HepG2 (cell line): ENCODE data around the gene KRT84. TPM values are rescaled to one million over a fixed set of nuclear protein-coding genes. Genes with fewer than 3 reads are reported as not detected.

Experiments used
- ATAC-seq: fragments of 200-7000 bp; cut with Tn5 transposase; 3 replicates; pipeline ENCODE4 v1.9.1; 2020; ENCODE audit warnings: mild to moderate bottlenecking, moderate library complexity
- BruUV-seq: library from RNA; stranded (reverse); fragments of 400-500 nt; replicated peaks from 2 replicates; lab custom pipeline; 2021; lab: Mats Ljungman, UMichigan
- CTCF ChIA-PET: fragments of 300-600 bp; formaldehyde crosslinking; extraction: SDS; loops from one replicate; lab custom pipeline; 2021; ENCODE audit warnings: low total read pairs, inconsistent platforms, low intra/inter-chr PET ratio; lab: Yijun Ruan, JAX
- POLR2A ChIA-PET: fragments of 350-600 bp; sonication (Branson Sonifier 250); formaldehyde crosslinking; loops from one replicate; lab custom pipeline; 2020; ENCODE audit warnings: antibody characterized with exemption, inconsistent platforms; lab: Yijun Ruan, JAX
- DNase-seq: peaks from one replicate; pipeline ENCODE4 v3.0.0-alpha.2; 2015; ENCODE audit warnings: low spot score
- FAIRE-seq: peaks from 3 replicates; lab custom pipeline; 2011; peaks lifted over from hg19 to GRCh38; lab: Jason Lieb, UNC
- H2AFZ ChIP-seq: one replicate; pipeline ENCODE4 v1.6.1; 2011; ENCODE audit warnings: low read length, inconsistent platforms
- H3K27ac ChIP-seq: fragments of 300-600 bp; 3 replicates; pipeline ENCODE4 v1.8.0; 2011; ENCODE audit warnings: mixed run types, mild to moderate bottlenecking, mixed read lengths, low read length, inconsistent platforms; ENCODE audit not compliant: insufficient read depth; ENCODE audit errors: extremely low read length
- H3K27me3 ChIP-seq, 2 experiments: fragments of 200-600 bp in 1 of 2; 2 replicates in 1 of 2; 3 replicates in 1 of 2; pipeline versions ENCODE4 v1.6.0 to v1.8.0; 2011; ENCODE audit warnings: low read length in 2 of 2, mild to moderate bottlenecking in 2 of 2, moderate library complexity in 2 of 2, inconsistent platforms in 1 of 2; ENCODE audit not compliant: insufficient read depth in 2 of 2, control insufficient read depth in 1 of 2
- H3K36me3 ChIP-seq, 2 experiments: fragments of 200-600 bp in 1 of 2; replicated peaks in 1 of 2; 2 replicates in 1 of 2; 3 replicates in 1 of 2; pipeline versions ENCODE4 v1.5.1 to v1.8.0; 2011; ENCODE audit warnings: low read length in 2 of 2, inconsistent platforms in 1 of 2; ENCODE audit not compliant: insufficient read depth in 2 of 2, control insufficient read depth in 1 of 2
- H3K4me1 ChIP-seq: 2 replicates; pipeline ENCODE4 v1.5.1; 2012; ENCODE audit warnings: low read length, inconsistent platforms; ENCODE audit not compliant: insufficient read depth
- H3K4me2 ChIP-seq: 2 replicates; pipeline ENCODE4 v1.6.0; 2011; ENCODE audit warnings: low read depth, low read length, inconsistent platforms
- H3K4me3 ChIP-seq, 3 experiments: fragments of 200-600 bp in 1 of 3; sonication (generic), shearing (Covaris generic) in 1 of 3; replicated peaks in 1 of 3; 2 replicates each; pipeline ENCODE4 v1.5.1; 2011 to 2016; ENCODE audit warnings: low read length in 3 of 3, inconsistent platforms in 2 of 3, low read depth in 2 of 3, mild to moderate bottlenecking in 2 of 3, control low read depth in 1 of 3, mixed read lengths in 1 of 3; ENCODE audit not compliant: insufficient read depth in 1 of 3
- H3K79me2 ChIP-seq: one replicate; pipeline ENCODE4 v1.6.1; 2011; ENCODE audit warnings: low read length, inconsistent platforms; ENCODE audit not compliant: insufficient read depth
- H3K9ac ChIP-seq: 2 replicates; pipeline ENCODE4 v1.6.0; 2011; ENCODE audit warnings: mild to moderate bottlenecking, low read depth, low read length, inconsistent platforms; ENCODE audit not compliant: insufficient read depth
- H3K9me3 ChIP-seq: 2 replicates; pipeline ENCODE4 v1.5.1; 2012; ENCODE audit warnings: mild to moderate bottlenecking, low read length
- H4K20me1 ChIP-seq: 2 replicates; pipeline ENCODE4 v1.6.0; 2011; ENCODE audit warnings: inconsistent platforms, mild to moderate bottlenecking, low read length, moderate library complexity; ENCODE audit not compliant: insufficient read depth
- GATA4 ChIP-seq: sonication (generic); IDR thresholded peaks from 2 replicates; pipeline ENCODE4 v1.6.1; 2016; ENCODE audit warnings: antibody characterized with exemption, low read depth, borderline replicate concordance
- GPN1 ChIP-seq: sonication (generic); formaldehyde crosslinking; IDR thresholded peaks from 2 replicates; pipeline ENCODE4 v1.5.1; 2020; ENCODE audit warnings: missing genetic modification reagents, borderline replicate concordance
- HHEX ChIP-seq: IDR thresholded peaks from 2 replicates; pipeline ENCODE4 v1.6.1; 2016; ENCODE audit warnings: control low read depth
- KDM1A ChIP-seq: IDR thresholded peaks from 2 replicates; pipeline ENCODE4 v1.6.1; 2016; ENCODE audit warnings: missing compliant biosample characterization
- NBN ChIP-seq: fragments of 450-650 bp; conservative IDR thresholded peaks from 2 replicates; pipeline ENCODE4 v1.6.1; 2017
- NFE2 ChIP-seq: sonication (generic); formaldehyde crosslinking; IDR thresholded peaks from 2 replicates; pipeline ENCODE4 v1.4.0; 2020; ENCODE audit warnings: missing genetic modification reagents
- PPARG ChIP-seq: conservative IDR thresholded peaks from 2 replicates; pipeline ENCODE4 v1.6.1; 2016; ENCODE audit warnings: missing biosample characterization, missing genetic modification reagents
- RAD21 ChIP-seq: fragments of 450-650 bp; formaldehyde crosslinking; IDR thresholded peaks from 2 replicates; pipeline ENCODE4 v1.5.0; 2020; ENCODE audit warnings: mild to moderate bottlenecking
- SNAI1 ChIP-seq: sonication (generic); formaldehyde crosslinking; IDR thresholded peaks from 2 replicates; pipeline ENCODE4 v1.5.0; 2020; ENCODE audit warnings: mild to moderate bottlenecking, missing genetic modification reagents, borderline replicate concordance
- SP1 ChIP-seq, 2 experiments: fragments of 450-650 bp in 1 of 2; sonication (generic) in 1 of 2; formaldehyde crosslinking in 1 of 2; IDR thresholded peaks; 2 replicates each; pipeline versions ENCODE4 v1.4.0 to v1.6.1; 2016 to 2020; ENCODE audit warnings: missing genetic modification reagents in 1 of 2
- TAF1 ChIP-seq: sonication (generic); formaldehyde crosslinking; IDR thresholded peaks from 2 replicates; pipeline ENCODE4 v1.4.0; 2020; ENCODE audit warnings: missing genetic modification reagents
- ZNF780A ChIP-seq: sonication (generic); formaldehyde crosslinking; IDR thresholded peaks from 2 replicates; pipeline ENCODE4 v1.8.0; 2022; ENCODE audit warnings: mild to moderate bottlenecking, missing genetic modification reagents, moderate library complexity
- WGBS: methylation state at CpG from one replicate; pipeline ENCODE4 v1.1.6; 2017; ENCODE audit warnings: low lambda C conversion rate; 5-methylcytosine and 5-hydroxymethylcytosine counted together
- in situ Hi-C: cut with HindIII; loops from 2 replicates; pipeline ENCODE4 v1.10.0; 2017; ENCODE audit warnings: low pct_unique_long_range_greater_than_20kb; ENCODE audit not compliant: extremely low pct_ligation_motif_present
- intact Hi-C: fragments of 100-400 bp; cut with micrococcal nuclease; formaldehyde crosslinking; loops from one replicate; pipeline ENCODE4 v1.10.0; 2022; ENCODE audit not compliant: unreplicated experiment
- polyA plus RNA-seq, 8 experiments: library from polyadenylated mRNA; depleted of rRNA in 3 of 8; stranded (reverse) in 7 of 8; unstranded in 1 of 8; fragments of >200 nt; fragmentation: Illumina TruSeq in 4 of 8; extraction: Trizol in 4 of 8; gene quantifications; 2 replicates each; pipeline versions ENCODE4 v1.2.1 to v1.2.3, GENCODE V29; 2011 to 2016; ENCODE audit warnings: low read depth in 4 of 8, missing spikeins in 1 of 8, mixed read lengths in 1 of 8; ENCODE audit not compliant: insufficient read depth in 1 of 8
- total RNA-seq, 5 experiments: library from RNA; depleted of rRNA; stranded (reverse); fragments of >200 nt; fragmentation: Illumina TruSeq; extraction: Trizol; gene quantifications; 2 replicates each; pipeline ENCODE4 v1.2.3, GENCODE V29; 2016; ENCODE audit warnings: low read depth in 1 of 5
- TF ChIP-seq, protein P1 (sequence below): sonication (generic); formaldehyde crosslinking; IDR thresholded peaks from 2 replicates; pipeline ENCODE4 v1.5.0; 2020; ENCODE audit warnings: mild to moderate bottlenecking, missing genetic modification reagents, moderate library complexity
- TF ChIP-seq, protein P2 (sequence below): sonication (generic); formaldehyde crosslinking; IDR thresholded peaks from 2 replicates; pipeline ENCODE4 v1.4.0; 2020; ENCODE audit warnings: low read depth, mild to moderate bottlenecking, missing genetic modification reagents

KRT84 gene
- total and polyA plus RNA-seq, 2 of the 13 experiments (the other 11 are each of a cell fraction or from before 2014, with no cell fraction given) = not detected

DNA sequence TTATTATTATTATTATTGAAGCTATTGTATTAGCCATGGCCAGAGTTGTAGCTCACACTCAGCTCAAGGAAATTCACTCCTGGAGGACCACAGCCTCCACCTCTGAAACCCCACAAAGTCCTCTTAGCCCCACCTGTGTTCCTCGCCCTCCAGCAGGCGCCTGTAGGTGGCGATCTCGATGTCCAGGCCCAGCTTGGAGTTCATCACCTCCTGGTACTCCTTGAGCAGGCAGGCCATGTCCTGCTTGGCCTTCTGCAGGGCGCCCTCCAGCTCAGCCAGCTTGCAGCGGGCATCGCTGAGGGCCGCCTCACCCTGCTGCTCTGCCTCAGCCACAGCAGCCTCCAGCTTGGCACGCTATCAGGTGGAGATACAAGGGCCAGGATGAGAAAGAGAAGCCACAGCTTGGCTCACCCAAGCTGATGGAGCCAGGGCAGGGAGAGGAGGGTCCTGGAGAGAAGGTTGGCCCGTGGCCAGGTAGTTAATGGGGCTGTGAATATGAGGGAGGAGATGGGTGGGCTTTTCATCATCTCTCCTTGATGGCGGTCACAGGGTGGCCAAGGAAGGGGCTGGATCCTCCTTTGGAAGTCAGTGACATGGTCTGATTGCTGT is 23.2 kb downstream of the KRT84 start:
- Histone ChIP-seq H2AFZ (no peak overlapping the region), H3K9ac (no peak overlapping the region), H4K20me1 (no peaks in the 10 kb centered on the region), H3K79me2 (no peaks in the 10 kb centered on the region), H3K36me3 (no peaks in the 10 kb centered on the region), H3K27me3 (peaks cover 4 to 27% of the 10 kb centered on the region in 2 experiments; a peak in 4 of 5 replicates), H3K9me3 (no peaks in the 10 kb centered on the region), H3K4me3 (no peak overlapping the region), H3K27ac (no peak overlapping the region), H3K4me1 (peaks cover 5% of the 10 kb centered on the region; the same call in 1 of the 2 replicates), H3K4me2 (no peak overlapping the region)
- 4% methylated on average over 5 of the region's 11 CpGs for WGBS
- in situ Hi-C loops = no loop called here
- POLR2A ChIA-PET = no interaction called here
- ATAC-seq (peak; percentile 24; the same call in 1 of the 3 replicates), FAIRE-seq (no peak), DNase-seq (no peak)
- CTCF ChIA-PET = no interaction called here
- TF ChIP-seq NFE2 (CRISPR knock-in tag) (no peak), TAF1 (CRISPR knock-in tag) (no peak), HHEX (no peak)
- TF ChIP-seq, protein P1, sequence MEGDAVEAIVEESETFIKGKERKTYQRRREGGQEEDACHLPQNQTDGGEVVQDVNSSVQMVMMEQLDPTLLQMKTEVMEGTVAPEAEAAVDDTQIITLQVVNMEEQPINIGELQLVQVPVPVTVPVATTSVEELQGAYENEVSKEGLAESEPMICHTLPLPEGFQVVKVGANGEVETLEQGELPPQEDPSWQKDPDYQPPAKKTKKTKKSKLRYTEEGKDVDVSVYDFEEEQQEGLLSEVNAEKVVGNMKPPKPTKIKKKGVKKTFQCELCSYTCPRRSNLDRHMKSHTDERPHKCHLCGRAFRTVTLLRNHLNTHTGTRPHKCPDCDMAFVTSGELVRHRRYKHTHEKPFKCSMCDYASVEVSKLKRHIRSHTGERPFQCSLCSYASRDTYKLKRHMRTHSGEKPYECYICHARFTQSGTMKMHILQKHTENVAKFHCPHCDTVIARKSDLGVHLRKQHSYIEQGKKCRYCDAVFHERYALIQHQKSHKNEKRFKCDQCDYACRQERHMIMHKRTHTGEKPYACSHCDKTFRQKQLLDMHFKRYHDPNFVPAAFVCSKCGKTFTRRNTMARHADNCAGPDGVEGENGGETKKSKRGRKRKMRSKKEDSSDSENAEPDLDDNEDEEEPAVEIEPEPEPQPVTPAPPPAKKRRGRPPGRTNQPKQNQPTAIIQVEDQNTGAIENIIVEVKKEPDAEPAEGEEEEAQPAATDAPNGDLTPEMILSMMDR (CRISPR knock-in tag) = 0 out of 2 replicates have a peak, but pooled peaks have one; percentile 20
- BruUV-seq = no TSS peak
- intact Hi-C loops = no loop called here

DNA sequence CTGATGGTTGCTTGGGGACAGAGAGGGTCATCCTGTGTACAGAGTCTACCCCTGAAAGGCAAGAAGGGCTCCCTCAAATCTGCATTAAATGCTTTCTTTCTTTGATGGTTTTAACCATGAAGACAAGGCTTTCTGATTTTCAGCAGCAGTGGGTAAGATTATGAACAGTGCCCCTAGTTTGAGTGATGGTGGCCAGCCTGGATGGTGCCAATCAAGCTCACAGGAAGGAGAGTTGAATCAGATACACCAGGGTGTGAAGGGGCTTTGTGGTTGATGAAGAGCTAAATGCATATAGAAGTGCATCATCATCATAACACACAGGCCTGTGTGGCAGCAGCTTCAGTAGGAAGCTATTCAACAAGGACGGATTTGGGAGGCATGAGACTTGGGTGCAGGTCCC is 23.9 kb downstream of the KRT84 start:
- Histone ChIP-seq H4K20me1 (no peaks in the 10 kb centered on the region), H3K36me3 (no peaks in the 10 kb centered on the region), H3K79me2 (no peaks in the 10 kb centered on the region), H3K9ac (no peak overlapping the region), H2AFZ (no peak overlapping the region), H3K27ac (no peak overlapping the region), H3K4me2 (no peak overlapping the region), H3K27me3 (peaks cover 2 to 22% of the 10 kb centered on the region in 2 experiments; a peak in 4 of 5 replicates), H3K4me1 (peaks cover 5% of the 10 kb centered on the region; the same call in 1 of the 2 replicates), H3K4me3 (no peak overlapping the region), H3K9me3 (no peaks in the 10 kb centered on the region)
- in situ Hi-C loops (no loop called here), intact Hi-C loops (no loop called here)
- WGBS = 47% methylated on average over 1 of the region's 1 CpG
- POLR2A ChIA-PET = no interaction called here
- TF ChIP-seq GPN1 (no peak), GATA4 (no peak), NBN (no peak), ZNF780A (no peak), PPARG (CRISPR knock-in tag) (no peak), RAD21 (CRISPR knock-in tag) (no peak), SP1 (IDR thresholded peaks at IDR 0.05) (no peak), SP1 (CRISPR knock-in tag; IDR thresholded peaks at IDR 0.05) (no peak), SNAI1 (CRISPR knock-in tag) (no peak), KDM1A (CRISPR knock-in tag) (no peak)
- TF ChIP-seq, protein P2, sequence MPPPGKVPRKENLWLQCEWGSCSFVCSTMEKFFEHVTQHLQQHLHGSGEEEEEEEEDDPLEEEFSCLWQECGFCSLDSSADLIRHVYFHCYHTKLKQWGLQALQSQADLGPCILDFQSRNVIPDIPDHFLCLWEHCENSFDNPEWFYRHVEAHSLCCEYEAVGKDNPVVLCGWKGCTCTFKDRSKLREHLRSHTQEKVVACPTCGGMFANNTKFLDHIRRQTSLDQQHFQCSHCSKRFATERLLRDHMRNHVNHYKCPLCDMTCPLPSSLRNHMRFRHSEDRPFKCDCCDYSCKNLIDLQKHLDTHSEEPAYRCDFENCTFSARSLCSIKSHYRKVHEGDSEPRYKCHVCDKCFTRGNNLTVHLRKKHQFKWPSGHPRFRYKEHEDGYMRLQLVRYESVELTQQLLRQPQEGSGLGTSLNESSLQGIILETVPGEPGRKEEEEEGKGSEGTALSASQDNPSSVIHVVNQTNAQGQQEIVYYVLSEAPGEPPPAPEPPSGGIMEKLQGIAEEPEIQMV (CRISPR knock-in tag) = no peak
- ATAC-seq = no peak
- DNase-seq = no peak
- CTCF ChIA-PET = no interaction called here
- FAIRE-seq = no peak
- no TSS peak for BruUV-seq
